Dedifferentiated amniotic fluid mesenchymal stem cell (primary cell): ENCODE measurements around the gene SOSTDC1.
"Not testable (repeated sequence)": the region's sequence is repeated elsewhere in the genome, so short reads cannot be mapped to it uniquely, and the experiment has no call there.

Source experiments
- DNase-seq: peaks from one replicate; pipeline ENCODE4 v3.0.0-alpha.2; 2016; ENCODE audit errors: extremely low spot score

SOSTDC1 gene

DNA sequence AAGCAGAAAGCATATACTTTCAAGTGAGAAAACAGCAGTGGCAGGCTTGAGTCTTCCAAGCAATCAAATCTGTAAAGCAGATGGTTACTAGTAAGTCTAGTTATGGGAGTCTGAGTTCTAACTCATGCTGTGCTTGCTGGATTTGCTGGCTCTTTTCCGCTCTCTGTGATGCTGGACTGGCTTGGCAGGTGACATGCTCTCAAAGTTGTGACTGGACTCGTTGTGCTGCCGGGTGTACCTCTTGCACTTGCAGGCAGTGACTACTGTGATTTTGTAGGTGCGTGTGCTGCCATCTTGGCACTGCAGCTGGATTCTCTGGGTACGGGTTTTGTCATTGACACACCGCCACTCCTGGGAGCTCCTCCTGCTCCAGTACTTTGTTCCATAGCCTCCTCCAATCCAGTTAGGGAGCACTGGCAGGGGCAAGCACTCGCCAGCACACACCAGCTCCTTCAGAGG is 3.1 kb downstream of the SOSTDC1 start:
- no peak for DNase-seq

GRCh38 chr7:16460789-16461493 is 4.6 kb downstream of the SOSTDC1 start:
- peak; percentile 86 for DNase-seq

DNA sequence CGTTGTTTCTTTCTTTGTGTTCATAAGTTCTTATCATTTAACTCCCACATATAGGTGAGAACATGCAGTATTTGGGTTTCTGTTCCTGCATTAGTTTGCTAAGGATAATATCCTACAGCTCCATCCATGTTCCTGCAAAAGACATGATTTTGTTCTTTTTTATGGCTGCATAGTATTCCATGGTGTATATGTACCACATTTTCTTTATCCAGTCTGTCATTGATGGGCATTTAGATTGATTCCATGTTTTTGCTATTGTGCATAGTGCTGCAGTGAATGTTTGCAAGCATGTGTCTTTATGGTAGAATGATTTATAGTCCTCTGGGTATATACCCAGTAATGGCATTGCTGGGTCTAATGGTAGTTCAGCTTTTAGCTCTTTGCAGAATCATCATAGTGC is 9.2 kb downstream of the SOSTDC1 start:
- not testable (repeated sequence) for DNase-seq

GRCh38 chr7:16455591-16455990 is 9.9 kb downstream of the SOSTDC1 start:
- no peak for DNase-seq

DNA sequence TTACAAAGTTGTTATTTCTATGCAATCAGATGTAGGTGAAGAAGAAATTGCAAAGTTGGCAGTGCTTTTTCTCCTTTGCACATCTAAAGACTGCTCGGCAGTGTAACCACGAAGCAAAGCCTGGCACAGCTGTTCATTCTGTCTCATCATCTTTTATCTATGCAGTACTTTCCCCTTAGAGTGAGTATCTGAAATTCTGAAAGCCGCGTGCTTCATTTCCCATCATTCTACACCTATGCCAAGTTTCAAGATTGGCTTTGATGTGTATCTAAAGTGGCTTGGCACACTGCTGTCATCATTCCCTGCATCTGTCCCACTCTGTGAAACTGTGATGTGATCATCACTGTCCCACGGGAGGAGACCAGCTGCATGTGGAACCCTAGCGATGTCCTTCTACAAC is 15.2 kb downstream of the SOSTDC1 start:
- no peak for DNase-seq

DNA sequence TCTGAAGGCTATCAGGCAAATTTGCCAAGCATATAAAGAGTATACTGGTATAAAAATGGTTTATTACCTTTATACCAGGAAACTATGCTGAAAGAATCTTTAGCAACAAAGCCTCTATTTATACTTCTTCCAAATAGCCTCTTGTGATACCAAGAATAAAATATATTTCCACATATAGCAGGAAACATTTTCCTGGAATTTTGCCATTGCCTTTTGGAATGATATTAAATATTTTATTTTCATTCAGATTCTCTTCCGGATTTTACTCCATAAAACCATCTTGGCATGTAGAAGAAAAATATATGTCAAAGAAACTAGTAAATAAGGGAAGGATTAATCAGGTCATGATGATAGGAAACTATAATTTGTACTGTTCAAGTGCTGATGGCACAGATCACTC is 17.7 kb downstream of the SOSTDC1 start:
- DNase-seq = no peak

DNA sequence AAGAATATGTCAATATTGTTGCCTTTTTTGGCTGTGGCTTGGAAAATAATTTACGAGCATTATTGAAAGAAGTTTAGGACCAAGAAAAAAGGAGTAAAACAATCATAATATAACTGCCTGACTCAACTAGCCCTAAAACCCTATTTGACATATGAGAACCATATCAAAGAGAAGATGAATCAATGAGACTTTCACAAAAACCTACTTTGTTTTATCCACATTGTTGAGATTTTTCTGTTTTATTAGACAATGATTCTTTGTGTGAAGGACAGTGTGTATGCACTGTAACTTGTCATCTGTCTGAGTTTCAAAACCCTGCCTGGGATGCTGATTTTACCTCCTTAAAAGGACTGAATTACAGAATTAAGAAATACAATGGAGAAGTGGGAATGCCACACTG is 19.0 kb downstream of the SOSTDC1 start:
- DNase-seq = no peak

GRCh38 chr7:16443871-16444270 is 21.7 kb downstream of the SOSTDC1 start:
- DNase-seq = not testable (repeated sequence)

GRCh38 chr7:16438988-16439387 is 26.6 kb downstream of the SOSTDC1 start:
- DNase-seq = no peak

DNA sequence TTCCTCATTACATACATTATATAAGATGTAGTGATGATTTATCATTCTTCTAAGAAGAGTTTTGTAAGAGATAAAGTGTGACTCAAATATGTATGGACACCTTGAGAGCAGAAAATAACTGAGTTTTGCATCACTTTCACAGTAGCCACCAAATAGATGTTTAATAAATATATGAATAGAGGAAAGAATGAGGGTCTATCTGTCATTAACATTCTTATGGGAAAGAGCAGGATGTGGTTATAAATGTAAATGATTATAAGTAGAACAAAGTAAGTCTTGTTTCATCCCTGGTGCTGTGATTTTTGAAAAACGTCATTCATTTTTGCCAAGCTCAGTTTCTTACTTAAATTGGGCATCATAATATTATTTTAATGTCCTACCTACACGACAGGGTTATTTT is 29.2 kb downstream of the SOSTDC1 start:
- no peak for DNase-seq

DNA sequence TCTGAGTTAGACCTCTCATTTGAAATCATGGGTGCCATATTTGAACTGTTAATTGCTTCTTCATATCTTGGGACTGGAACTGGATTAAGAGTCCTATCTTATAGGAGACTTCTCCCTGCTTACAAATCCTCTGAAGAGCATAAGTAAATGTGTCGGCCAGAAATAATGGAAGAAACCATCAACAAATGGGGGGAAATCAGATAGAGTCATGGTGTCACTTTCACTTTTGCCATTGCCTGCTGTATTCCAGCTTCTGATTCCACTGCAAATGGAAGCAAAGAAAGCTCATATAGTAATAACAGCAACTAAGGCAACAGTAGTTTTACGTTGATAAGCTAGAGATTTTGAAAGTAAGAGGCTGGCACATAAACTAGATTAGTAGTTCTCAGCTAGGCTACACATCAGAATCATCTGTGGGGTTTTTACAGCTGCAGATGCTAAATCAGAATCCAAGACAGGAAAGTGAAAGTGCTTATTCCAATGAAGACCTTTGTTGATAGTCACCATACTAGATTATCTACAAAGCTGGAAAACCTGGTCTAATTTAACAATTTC is 31.9 kb downstream of the SOSTDC1 start:
- DNase-seq = no peak

- DNase-seq = no peak
Observed at GRCh38 chr7:16432425-16432731, 33.2 kb downstream of the SOSTDC1 start.

GRCh38 chr7:16431646-16432424 is 33.7 kb downstream of the SOSTDC1 start:
- no peak for DNase-seq

DNA sequence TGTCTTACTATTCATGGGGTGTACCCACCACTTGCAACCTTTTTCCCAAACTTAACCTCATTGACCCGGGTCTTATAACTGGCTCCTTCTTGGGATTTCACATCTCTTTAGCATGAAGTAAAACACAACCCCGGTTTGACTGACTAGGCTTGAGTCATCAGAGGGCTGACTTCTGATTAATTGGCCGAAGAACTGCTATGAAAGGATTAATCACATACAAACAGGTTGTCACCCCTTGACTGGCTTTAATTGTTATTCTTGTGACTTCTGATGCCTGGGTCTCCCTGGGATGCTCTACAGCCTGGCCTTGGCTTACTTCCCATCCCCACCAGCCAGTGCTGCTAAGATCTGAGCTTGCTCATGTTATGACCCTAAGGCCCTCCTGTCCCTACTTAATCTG is 35.4 kb downstream of the SOSTDC1 start:
- no peak for DNase-seq

- DNase-seq = peak; percentile 52
Observed at GRCh38 chr7:16428672-16429071, 36.9 kb downstream of the SOSTDC1 start.

- DNase-seq = no peak
Observed at GRCh38 chr7:16428182-16428581, 37.4 kb downstream of the SOSTDC1 start.

DNA sequence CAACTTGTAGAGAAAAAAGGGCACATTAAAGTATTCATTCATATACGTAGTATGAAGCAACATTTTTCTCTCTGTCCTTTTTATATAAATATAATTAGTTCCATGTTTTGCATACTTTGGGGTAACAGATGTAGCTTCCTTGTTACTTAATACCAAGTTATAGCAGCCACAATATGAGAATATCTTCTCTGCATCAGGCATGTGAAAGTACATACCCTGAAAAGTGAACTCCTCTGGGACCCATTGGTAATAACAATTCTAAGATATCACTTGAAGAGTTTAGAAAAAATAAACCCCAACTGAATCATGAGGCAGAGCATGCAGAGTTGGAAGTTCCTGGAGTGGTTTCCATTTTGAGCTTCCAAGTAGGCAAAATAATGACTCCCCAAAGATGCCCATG is 41.8 kb downstream of the SOSTDC1 start:
- DNase-seq = no peak

DNA sequence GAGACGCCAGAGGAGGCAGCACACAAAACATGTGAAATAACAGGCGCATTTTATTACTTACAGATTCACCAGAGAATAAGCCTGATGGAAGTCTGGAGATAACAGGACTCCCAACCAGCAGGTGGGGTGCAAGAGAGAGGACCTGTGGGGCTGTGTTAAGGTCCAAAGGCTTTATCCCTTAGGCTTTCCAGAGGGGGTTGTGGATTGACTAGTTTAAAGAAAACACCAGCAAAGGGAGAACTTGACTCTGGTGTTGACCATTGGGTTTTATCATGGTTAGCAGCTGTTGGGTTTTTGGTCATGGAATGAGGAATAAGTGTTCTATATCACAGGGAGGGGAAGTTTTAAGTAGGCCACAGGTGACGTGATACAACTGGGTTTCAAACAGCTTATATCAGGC is 42.6 kb downstream of the SOSTDC1 start:
- DNase-seq = no peak

DNA sequence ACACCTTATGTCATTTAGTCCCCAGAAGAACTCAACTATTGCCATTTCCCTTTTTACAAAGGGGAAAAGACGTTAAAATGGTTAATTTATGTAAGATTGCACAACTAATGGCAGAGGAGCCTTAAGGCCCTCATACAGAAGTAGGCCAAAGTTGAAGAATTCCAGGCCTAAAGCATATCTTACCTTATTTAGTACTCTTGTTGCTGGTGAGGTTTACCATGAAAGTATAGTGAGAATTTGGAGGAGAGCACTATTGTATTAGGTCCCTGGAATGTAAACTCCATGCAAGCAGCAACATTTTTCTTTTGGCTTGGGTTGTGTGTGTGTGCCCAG is 43.5 kb downstream of the SOSTDC1 start:
- peak; percentile 26 for DNase-seq

GRCh38 chr7:16421333-16422102 is 44.0 kb downstream of the SOSTDC1 start, which contains the start of gene CRPPA:
Gene CRPPA, minus strand, starts transcription at chr7:16421538. Its CDS starts 216 bp downstream, at chr7:16421322.
- DNase-seq = no peak

DNA sequence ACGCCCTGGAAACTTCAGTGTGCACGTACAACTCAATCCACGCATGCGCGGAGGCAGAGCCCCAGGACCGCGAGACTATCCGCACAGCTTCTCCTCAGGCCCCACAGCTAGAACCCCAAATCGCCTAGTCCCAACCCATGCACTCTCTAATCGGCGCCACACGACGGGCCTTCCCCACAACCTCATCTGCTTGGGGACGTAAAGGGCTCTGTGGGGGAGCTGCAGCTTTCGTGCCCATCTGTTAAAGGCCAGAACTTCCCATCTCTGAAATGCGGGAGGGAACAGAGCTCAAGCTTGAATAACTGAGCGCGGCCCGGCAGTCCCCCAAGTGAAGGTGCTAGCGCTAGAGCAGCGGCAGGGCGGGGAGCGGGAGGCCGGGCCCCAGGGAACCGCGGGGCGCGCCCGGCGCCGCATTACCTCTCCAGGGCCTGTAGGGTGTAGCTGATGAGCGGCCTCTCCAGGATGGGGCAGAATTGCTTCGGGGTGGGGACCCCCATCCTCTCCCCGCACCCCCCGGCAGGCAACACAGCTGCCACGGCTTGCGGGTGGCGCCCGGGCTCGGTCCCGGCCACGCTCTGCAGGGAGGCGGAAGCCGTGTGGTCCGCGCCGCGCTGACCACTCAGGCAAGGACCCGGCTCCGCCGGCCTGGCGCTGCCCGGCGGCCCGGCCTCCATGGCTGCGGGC is 44.7 kb downstream of the SOSTDC1 start:
- DNase-seq = peak; percentile 76

GRCh38 chr7:16420329-16420648 is 45.2 kb downstream of the SOSTDC1 start:
- DNase-seq = no peak
